OCI-LY1 (cell line): ENCODE measurements around the gene CCM2.

Experiments
- H2AFZ ChIP-seq: fragments of 200-600 bp; sonication (generic), shearing (Covaris generic); 2 replicates; pipeline ENCODE4 v1.6.0; 2014; ENCODE audit warnings: antibody characterized with exemption, mild to moderate bottlenecking, low read length
- H3F3A ChIP-seq: fragments of 200-600 bp; sonication (generic), shearing (Covaris generic); 2 replicates; pipeline ENCODE4 v1.6.0; 2014; ENCODE audit warnings: mild to moderate bottlenecking, antibody characterized with exemption, low read length, moderate library complexity; ENCODE audit not compliant: insufficient read depth
- H3K27ac ChIP-seq: fragments of 200-600 bp; sonication (generic); 2 replicates; pipeline ENCODE4 v1.5.1; 2014; ENCODE audit warnings: low read length, mixed run types, mild to moderate bottlenecking, low read depth; ENCODE audit not compliant: poor library complexity, severe bottlenecking
- H3K27me3 ChIP-seq: fragments of 200-600 bp; sonication (generic); 2 replicates; pipeline ENCODE4 v1.6.0; 2014; ENCODE audit warnings: antibody characterized with exemption, mild to moderate bottlenecking, low read length, moderate library complexity; ENCODE audit not compliant: insufficient read depth
- H3K36me3 ChIP-seq: fragments of 200-600 bp; sonication (generic); 2 replicates; pipeline ENCODE4 v1.6.1; 2014; ENCODE audit warnings: mild to moderate bottlenecking, antibody characterized with exemption, low read length, moderate library complexity, mixed read lengths; ENCODE audit not compliant: insufficient read depth
- H3K4me1 ChIP-seq: fragments of 200-600 bp; sonication (generic); 2 replicates; pipeline ENCODE4 v1.5.1; 2014; ENCODE audit warnings: mild to moderate bottlenecking, low read length, moderate library complexity; ENCODE audit not compliant: insufficient read depth, severe bottlenecking
- H3K4me2 ChIP-seq: fragments of 200-600 bp; sonication (generic), shearing (Covaris generic); 2 replicates; pipeline ENCODE4 v1.6.1; 2014; ENCODE audit warnings: low read length
- H3K4me3 ChIP-seq: fragments of 200-600 bp; sonication (generic); 2 replicates; pipeline ENCODE4 v1.5.1; 2014; ENCODE audit warnings: low read length, low read depth, mild to moderate bottlenecking, mixed read lengths; ENCODE audit not compliant: poor library complexity, severe bottlenecking
- H3K79me2 ChIP-seq: fragments of 200-600 bp; shearing (Covaris generic); 2 replicates; pipeline ENCODE4 v1.6.1; 2016; ENCODE audit warnings: mixed run types, low read length, mixed read lengths; ENCODE audit not compliant: insufficient read depth
- H3K9ac ChIP-seq: fragments of 200-600 bp; sonication (generic), shearing (Covaris generic); 2 replicates; pipeline ENCODE4 v1.6.1; 2014; ENCODE audit warnings: mild to moderate bottlenecking, low read length, mixed read lengths
- H3K9me2 ChIP-seq: fragments of 200-600 bp; sonication (generic), shearing (Covaris generic); 2 replicates; pipeline ENCODE4 v1.6.1; 2014; ENCODE audit warnings: low read depth, mild to moderate bottlenecking, low read length, mixed read lengths
- H3K9me3 ChIP-seq: fragments of 200-600 bp; shearing (Covaris generic); 2 replicates; pipeline ENCODE4 v1.6.1; 2014; ENCODE audit warnings: low read length, mixed read lengths
- H4K20me1 ChIP-seq: fragments of 200-600 bp; sonication (generic), shearing (Covaris generic); 2 replicates; pipeline ENCODE4 v1.6.0; 2016; ENCODE audit warnings: mild to moderate bottlenecking, low read length; ENCODE audit not compliant: insufficient read depth
- EZH2 ChIP-seq: fragments of 200-600 bp; sonication (generic), shearing (Covaris generic); IDR thresholded peaks from 2 replicates; pipeline ENCODE4 v1.8.0; 2017; ENCODE audit warnings: borderline replicate concordance, mixed run types, mild to moderate bottlenecking, antibody characterized with exemption, low read length, moderate library complexity, mixed read lengths
- TF ChIP-seq, protein P1 (sequence below): fragments of 200-600 bp; sonication (generic), shearing (Covaris generic); IDR thresholded peaks from 2 replicates; pipeline ENCODE4 v1.5.1; 2017; ENCODE audit warnings: mild to moderate bottlenecking, antibody characterized with exemption, low read length, moderate library complexity, mixed read lengths

Gene CCM2

DNA sequence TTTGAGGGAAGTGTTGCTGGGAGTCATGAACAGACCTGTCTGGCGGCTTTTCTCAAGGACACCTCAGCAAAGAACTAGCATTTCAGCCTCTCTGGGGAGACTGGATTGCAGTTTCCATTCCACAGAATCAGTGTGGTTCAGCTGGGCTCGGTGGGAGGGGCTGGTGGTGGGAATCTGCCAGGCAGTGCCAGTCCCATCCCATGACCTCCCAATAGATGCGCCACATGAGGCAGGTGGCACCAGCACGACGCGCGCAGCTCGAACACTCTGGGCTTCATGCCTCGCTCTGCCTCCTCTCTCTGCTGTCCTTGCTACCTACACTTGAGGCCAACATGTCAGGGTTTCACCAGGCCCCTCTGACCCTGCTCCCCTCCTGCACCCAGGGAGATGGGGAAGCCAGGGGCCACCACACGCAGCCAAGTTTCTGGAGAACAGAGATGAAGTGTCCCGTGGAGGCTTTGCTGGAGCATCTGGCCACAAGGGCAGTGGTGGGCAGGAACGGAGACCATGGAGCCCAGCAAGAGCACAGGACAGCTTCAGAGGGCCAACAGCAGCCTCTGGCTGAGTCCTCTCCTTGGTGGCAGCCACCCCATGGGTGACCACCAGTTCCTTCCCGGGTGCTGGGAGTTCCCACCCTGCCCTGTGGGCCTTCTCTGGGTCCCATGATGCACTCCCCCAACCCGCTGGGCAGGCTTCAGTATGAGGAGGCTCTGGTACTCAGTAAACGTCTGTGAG lies 86.5 kb downstream of the CCM2 start:
- Histone ChIP-seq H3K4me1 (peaks cover 5% of the 10 kb centered on the region), H2AFZ (no peak overlapping the region), H3K27me3 (peaks cover 8% of the 10 kb centered on the region), H3K9me3 (no peaks in the 10 kb centered on the region), H3K9me2 (no peaks in the 10 kb centered on the region), H3F3A (no peaks in the 10 kb centered on the region), H3K9ac (no peak overlapping the region), H3K36me3 (no peaks in the 10 kb centered on the region), H4K20me1 (no peaks in the 10 kb centered on the region), H3K79me2 (no peaks in the 10 kb centered on the region), H3K4me2 (no peak overlapping the region), H3K4me3 (no peak overlapping the region), H3K27ac (no peak overlapping the region)
- no peak for TF ChIP-seq EZH2
- TF ChIP-seq, protein P1, sequence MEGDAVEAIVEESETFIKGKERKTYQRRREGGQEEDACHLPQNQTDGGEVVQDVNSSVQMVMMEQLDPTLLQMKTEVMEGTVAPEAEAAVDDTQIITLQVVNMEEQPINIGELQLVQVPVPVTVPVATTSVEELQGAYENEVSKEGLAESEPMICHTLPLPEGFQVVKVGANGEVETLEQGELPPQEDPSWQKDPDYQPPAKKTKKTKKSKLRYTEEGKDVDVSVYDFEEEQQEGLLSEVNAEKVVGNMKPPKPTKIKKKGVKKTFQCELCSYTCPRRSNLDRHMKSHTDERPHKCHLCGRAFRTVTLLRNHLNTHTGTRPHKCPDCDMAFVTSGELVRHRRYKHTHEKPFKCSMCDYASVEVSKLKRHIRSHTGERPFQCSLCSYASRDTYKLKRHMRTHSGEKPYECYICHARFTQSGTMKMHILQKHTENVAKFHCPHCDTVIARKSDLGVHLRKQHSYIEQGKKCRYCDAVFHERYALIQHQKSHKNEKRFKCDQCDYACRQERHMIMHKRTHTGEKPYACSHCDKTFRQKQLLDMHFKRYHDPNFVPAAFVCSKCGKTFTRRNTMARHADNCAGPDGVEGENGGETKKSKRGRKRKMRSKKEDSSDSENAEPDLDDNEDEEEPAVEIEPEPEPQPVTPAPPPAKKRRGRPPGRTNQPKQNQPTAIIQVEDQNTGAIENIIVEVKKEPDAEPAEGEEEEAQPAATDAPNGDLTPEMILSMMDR: no peak

DNA sequence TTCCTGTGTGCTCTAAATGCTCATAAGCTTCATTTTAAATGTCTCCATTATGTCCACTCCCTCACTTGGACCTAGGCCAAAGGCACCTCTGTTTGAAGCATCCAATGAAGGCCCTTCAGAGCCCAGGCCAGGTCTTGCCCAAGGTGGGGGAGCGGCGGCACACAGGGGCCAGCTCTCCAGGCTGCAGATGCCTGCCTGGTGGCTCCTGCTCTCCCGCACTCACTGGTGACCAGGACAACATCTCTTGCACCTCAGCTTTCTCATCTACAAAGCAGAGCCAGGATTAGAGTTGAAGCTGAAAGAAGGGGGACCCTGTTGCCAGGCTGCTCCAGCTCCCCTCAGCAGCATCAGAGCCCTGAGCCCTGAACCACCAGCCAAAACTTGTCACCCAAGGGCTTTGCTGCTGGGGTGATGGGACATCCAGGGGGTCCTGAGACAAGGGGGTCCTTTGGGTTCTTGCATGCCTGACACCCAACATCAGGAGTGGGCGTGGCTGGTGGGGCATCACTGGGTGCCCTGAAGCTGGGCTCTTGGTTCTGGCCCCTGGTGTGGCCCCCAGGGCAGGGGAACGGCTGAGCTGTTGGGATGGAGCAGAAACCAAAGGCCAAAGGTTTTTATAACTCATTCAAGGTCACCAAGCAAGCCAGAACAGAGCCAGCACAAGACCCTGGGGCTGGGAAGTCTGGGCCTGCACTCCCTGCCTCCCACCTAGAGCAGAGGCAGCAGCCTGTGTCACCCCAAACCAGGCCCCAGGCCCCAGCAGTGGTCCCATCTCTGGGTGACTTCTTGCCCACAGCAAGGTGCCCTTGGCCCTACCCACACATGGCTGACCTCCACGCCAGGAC lies 87.5 kb downstream of the CCM2 start:
- H3K9me3 ChIP-seq: no peaks in the 10 kb centered on the region
- H3K9me2 ChIP-seq: no peaks in the 10 kb centered on the region
- H3K27ac ChIP-seq: no peak overlapping the region
- TF ChIP-seq EZH2: no peak
- TF ChIP-seq, protein P1: no peak
- H3K79me2 ChIP-seq: no peaks in the 10 kb centered on the region
- H3K36me3 ChIP-seq: no peaks in the 10 kb centered on the region
- peaks cover 8% of the 10 kb centered on the region for H3K27me3 ChIP-seq
- peaks cover 5% of the 10 kb centered on the region for H3K4me1 ChIP-seq
- no peak overlapping the region for H3K9ac ChIP-seq
- no peaks in the 10 kb centered on the region for H3F3A ChIP-seq
- no peaks in the 10 kb centered on the region for H4K20me1 ChIP-seq
- no peak overlapping the region for H3K4me2 ChIP-seq
- H2AFZ ChIP-seq: no peak overlapping the region
- H3K4me3 ChIP-seq: no peak overlapping the region

GRCh38 chr7:45088146-45088701 lies 88.2 kb downstream of the CCM2 start:
- Histone ChIP-seq H3K4me2 (no peak overlapping the region), H3K9me3 (no peaks in the 10 kb centered on the region), H3K4me1 (peaks cover 5% of the 10 kb centered on the region), H3F3A (no peaks in the 10 kb centered on the region), H2AFZ (no peak overlapping the region), H3K4me3 (no peak overlapping the region), H3K9me2 (no peaks in the 10 kb centered on the region), H3K27ac (no peak overlapping the region), H3K27me3 (peaks cover 8% of the 10 kb centered on the region), H3K36me3 (no peaks in the 10 kb centered on the region), H4K20me1 (no peaks in the 10 kb centered on the region), H3K9ac (no peak overlapping the region), H3K79me2 (no peaks in the 10 kb centered on the region)
- no peak for TF ChIP-seq EZH2
- TF ChIP-seq, protein P1: no peak
